Heart right ventricle (tissue), 16 donors: ENCODE data around the gene STX2. TPM values are rescaled to one million over a fixed set of nuclear protein-coding genes. Genes with fewer than 3 reads are reported as not detected.

Experiments used
- ATAC-seq, 8 donors: fragments of 200-7000 bp; cut with Tn5 transposase; one replicate each; pipeline ENCODE4 v1.9.1; 2020; ENCODE audit warnings: mild to moderate bottlenecking in 8 of 8, moderate library complexity in 8 of 8, moderate number of reproducible peaks in 1 of 8
- DNase-seq, 2 donors: peaks; one replicate each; pipeline ENCODE4 v3.0.0-alpha.2; 2020
- H3K27ac ChIP-seq, 10 donors: fragments of 200-600 bp; sonication (generic) in 2 of 10; one replicate each; pipeline versions ENCODE4 v1.5.0 to v1.8.0; 2020 to 2022; ENCODE audit warnings: mild to moderate bottlenecking in 3 of 10
- H3K27me3 ChIP-seq, 7 donors: fragments of 200-600 bp; one replicate each; pipeline ENCODE4 v1.8.0; 2021 to 2022; ENCODE audit warnings: mild to moderate bottlenecking in 2 of 7
- H3K36me3 ChIP-seq, 9 donors: fragments of 200-600 bp; sonication (generic) in 1 of 9; one replicate each; pipeline versions ENCODE4 v1.5.0 to v1.8.0; 2020 to 2022; ENCODE audit warnings: mild to moderate bottlenecking in 2 of 9
- H3K4me1 ChIP-seq, 9 donors: fragments of 200-600 bp; sonication (generic) in 1 of 9; one replicate each; pipeline versions ENCODE4 v1.5.0 to v1.8.0; 2020 to 2022; ENCODE audit warnings: mild to moderate bottlenecking in 4 of 9
- H3K4me3 ChIP-seq, 10 donors: fragments of 200-600 bp; sonication (generic) in 2 of 10; one replicate each; pipeline versions ENCODE4 v1.5.0 to v1.8.0; 2020 to 2022; ENCODE audit warnings: mild to moderate bottlenecking in 7 of 10, moderate library complexity in 2 of 10
- H3K9me3 ChIP-seq, 11 donors: fragments of 200-600 bp in 10 of 11; sonication (generic) in 2 of 11; one replicate each; pipeline versions ENCODE4 v1.5.0 to v1.8.0; 2013 to 2022; ENCODE audit warnings: mild to moderate bottlenecking in 2 of 11, control low read depth in 1 of 11, moderate library complexity in 1 of 11
- WGBS, 2 donors: extraction: QIAGEN DNeasy Blood & Tissue Kit; methylation state at CpG; one replicate each; pipeline ENCODE4 v1.1.7; 2013; ENCODE audit warnings: inconsistent platforms in 1 of 2; 5-methylcytosine and 5-hydroxymethylcytosine counted together
- intact Hi-C, 10 donors: fragments of 100-400 bp; cut with DNase I; formaldehyde crosslinking; loops; one replicate each; pipeline versions ENCODE4 v1.11.1 to v1.14.2; 2022
- polyA plus RNA-seq, 2 donors: library from polyadenylated mRNA; stranded (reverse); fragments of 200-250 nt; gene quantifications; one replicate each; pipeline ENCODE4 v1.2.3, GENCODE V29; 2013
- total RNA-seq, 10 donors: library from RNA; stranded (reverse); fragmentation: NEBNext Ultra II Directional in 3 of 10; extraction: Animal tissue kit (Norgen Biotek cat#: 25700) in 3 of 10; gene quantifications; one replicate each; pipeline versions ENCODE4 v1.2.1 to v1.2.4, GENCODE V29; 2021 to 2023
- TF ChIP-seq, protein P1 (sequence below), 9 donors: fragments of 200-600 bp; sonication (generic) in 2 of 9; IDR thresholded peaks; one replicate each; pipeline versions ENCODE4 v1.5.0 to v1.8.0; 2021 to 2022; ENCODE audit warnings: antibody characterized with exemption in 9 of 9, mild to moderate bottlenecking in 5 of 9, moderate library complexity in 1 of 9
- donor health status: Arrhythmogenic right ventricular cardiomyopathy.
- donor health status: ischemic (EF 13 %, LVEDD 7.1; RV severe dilation, severe dysfunction).
- donor health status: healthy with polysubstance abuse.
- donor health status: DM: no; HTN: yes; CAD: no.
- donor health status: DM: no; HTN: no; CAD: no.
- donor health status: ischemic (EF 25% LVEDD 6.9; RV normal size, moderate dysfunction).
- donor health status: ischemic (EF 25% LVEDD 5.7; RV mildly dilated, moderate dysfunction).
- donor health status: healthy.
- donor health status: DM: yes; HTN: yes; CAD: no.
- donor health status: Ischemic cardiomyopathy.
- donor health status: ischemic (EF 35%, LVEDD 5.7; RV mildly dilated, moderate dysfunction).
- donor health status: nonischemic (EF 11% LVEDD 7.7; RV severe dilation, severe dysfunction).
- donor health status: DM: yes; HTN: yes; CAD: no.
- donor health status: PGD.
- donor health status: ischemic (EF 29% LVEDD 5.4; RV normal size, mild dysfunction).
- donor health status: nonischemic (EF 23%, LVEDD 6.1; RV moderate dilation, normal function).

The STX2 gene
- total and polyA plus RNA-seq, 12 donors = 6.0 to 17.0 (median 11.6) TPM

DNA sequence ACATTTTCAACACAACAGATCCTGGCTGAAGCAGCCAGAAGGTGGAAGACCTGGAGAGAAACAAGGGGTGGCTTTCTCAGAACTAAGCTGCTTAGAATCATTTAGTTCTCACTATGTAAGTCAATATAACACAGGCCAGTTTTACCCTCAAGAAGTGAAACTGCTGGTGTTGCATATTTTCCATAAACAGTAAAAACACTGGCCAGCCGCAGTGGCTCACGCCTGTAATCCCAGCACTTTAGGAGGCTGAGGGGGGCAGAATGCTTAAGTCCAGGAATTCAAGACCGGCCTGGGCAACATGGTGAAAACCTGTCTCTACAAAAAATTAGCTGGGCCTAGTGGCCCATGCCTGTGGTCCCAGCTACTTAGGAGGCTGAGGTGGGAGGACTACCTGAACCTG, 11.6 kb downstream of the STX2 start:
- ATAC-seq = peak in 2 of 8 donors; percentile 54 to 58
- 94 to 97% methylated on average over 3 of the region's 3 CpGs for WGBS, 2 donors
- no peak for DNase-seq
- Histone ChIP-seq H3K4me3 (no peak overlapping the region), H3K9me3 (no peaks in the 10 kb centered on the region), H3K27me3 (no peaks in the 10 kb centered on the region), H3K27ac (peak overlapping the region in 1 of 10 donors; percentile 58), H3K36me3 (peaks cover 0 to 40% (median 7%) of the 10 kb centered on the region in 9 donors), H3K4me1 (peaks cover 0 to 7% (median 0%) of the 10 kb centered on the region in 9 donors)
- intact Hi-C loops = no loop called here
- TF ChIP-seq, protein P1, sequence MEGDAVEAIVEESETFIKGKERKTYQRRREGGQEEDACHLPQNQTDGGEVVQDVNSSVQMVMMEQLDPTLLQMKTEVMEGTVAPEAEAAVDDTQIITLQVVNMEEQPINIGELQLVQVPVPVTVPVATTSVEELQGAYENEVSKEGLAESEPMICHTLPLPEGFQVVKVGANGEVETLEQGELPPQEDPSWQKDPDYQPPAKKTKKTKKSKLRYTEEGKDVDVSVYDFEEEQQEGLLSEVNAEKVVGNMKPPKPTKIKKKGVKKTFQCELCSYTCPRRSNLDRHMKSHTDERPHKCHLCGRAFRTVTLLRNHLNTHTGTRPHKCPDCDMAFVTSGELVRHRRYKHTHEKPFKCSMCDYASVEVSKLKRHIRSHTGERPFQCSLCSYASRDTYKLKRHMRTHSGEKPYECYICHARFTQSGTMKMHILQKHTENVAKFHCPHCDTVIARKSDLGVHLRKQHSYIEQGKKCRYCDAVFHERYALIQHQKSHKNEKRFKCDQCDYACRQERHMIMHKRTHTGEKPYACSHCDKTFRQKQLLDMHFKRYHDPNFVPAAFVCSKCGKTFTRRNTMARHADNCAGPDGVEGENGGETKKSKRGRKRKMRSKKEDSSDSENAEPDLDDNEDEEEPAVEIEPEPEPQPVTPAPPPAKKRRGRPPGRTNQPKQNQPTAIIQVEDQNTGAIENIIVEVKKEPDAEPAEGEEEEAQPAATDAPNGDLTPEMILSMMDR (IDR thresholded peaks at IDR 0.05) = no peak

DNA sequence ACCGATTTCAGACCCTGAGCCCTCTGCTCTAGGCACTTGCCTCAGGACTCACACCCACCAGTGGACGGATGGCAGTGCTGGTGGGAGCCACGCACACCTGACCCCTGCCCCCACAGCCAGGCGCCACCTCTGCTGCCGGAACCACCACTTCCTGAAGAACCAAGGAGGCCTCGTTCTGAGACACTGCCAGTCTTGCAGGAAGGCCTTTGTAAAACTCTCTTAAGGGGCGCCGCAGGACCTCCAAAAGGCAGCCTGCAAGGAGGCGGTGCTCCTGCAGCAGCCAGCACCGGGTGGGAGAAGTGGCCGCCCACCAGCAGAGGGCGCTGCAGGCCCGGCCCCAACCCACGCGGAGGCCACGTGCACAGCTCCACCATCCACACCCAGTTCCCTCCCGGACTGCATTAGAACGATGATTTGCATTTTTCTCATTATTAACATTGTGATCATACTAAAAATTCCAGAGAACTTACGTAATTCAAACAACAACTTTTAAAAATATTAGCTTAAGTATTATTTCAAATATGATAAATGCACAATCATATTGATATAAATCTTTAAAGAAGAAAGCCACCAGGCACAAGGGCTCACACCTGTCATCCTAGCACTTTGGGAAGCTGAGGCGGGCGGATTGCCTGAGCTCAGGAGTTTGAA, 12.8 kb downstream of the STX2 start:
- peak in 1 of 2 donors; percentile 52 for DNase-seq
- H3K9me3 ChIP-seq = no peaks in the 10 kb centered on the region
- 74 to 78% methylated on average over 21 of the region's 21 CpGs for WGBS, 2 donors
- peaks cover 0 to 52% (median 9%) of the 10 kb centered on the region in 9 donors for H3K36me3 ChIP-seq
- intact Hi-C loops = no loop called here
- peak in 6 of 8 donors; percentile 47 to 78 (median 61) for ATAC-seq
- H3K27me3 ChIP-seq = no peaks in the 10 kb centered on the region
- peaks cover 0 to 7% (median 0%) of the 10 kb centered on the region in 9 donors for H3K4me1 ChIP-seq
- H3K4me3 ChIP-seq = no peak overlapping the region
- TF ChIP-seq, protein P1 (IDR thresholded peaks at IDR 0.05) = peak; percentile 24 to 80 (median 53)
- H3K27ac ChIP-seq = no peak overlapping the region

DNA sequence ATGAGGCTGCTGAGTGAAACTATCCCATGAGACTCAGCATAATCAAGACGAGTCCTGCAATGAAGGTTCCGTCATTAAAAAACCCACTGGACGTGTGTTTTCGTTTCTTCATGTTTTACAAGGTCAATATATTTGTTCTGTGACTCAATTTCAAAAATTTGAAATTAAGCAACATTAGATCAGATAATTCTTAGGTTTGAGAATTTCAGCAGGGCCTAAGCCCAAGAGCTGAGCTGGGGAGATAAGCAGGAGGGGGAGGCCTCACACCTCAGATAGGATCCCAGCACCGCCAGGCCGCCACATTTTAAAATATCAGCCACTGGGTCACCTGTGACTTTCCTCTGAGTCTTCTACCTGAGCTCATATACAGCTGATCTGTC, 13.3 kb downstream of the STX2 start:
- Histone ChIP-seq H3K9me3 (no peaks in the 10 kb centered on the region), H3K27ac (no peak overlapping the region), H3K27me3 (no peaks in the 10 kb centered on the region), H3K4me1 (peaks cover 0 to 7% (median 0%) of the 10 kb centered on the region in 9 donors), H3K4me3 (no peak overlapping the region), H3K36me3 (peaks cover 0 to 57% (median 14%) of the 10 kb centered on the region in 9 donors)
- DNase-seq = no peak
- ATAC-seq = no peak
- WGBS, 2 donors = 86 to 87% methylated on average over 6 of the region's 6 CpGs
- TF ChIP-seq, protein P1 (IDR thresholded peaks at IDR 0.05) = no peak
- intact Hi-C loops = no loop called here

DNA sequence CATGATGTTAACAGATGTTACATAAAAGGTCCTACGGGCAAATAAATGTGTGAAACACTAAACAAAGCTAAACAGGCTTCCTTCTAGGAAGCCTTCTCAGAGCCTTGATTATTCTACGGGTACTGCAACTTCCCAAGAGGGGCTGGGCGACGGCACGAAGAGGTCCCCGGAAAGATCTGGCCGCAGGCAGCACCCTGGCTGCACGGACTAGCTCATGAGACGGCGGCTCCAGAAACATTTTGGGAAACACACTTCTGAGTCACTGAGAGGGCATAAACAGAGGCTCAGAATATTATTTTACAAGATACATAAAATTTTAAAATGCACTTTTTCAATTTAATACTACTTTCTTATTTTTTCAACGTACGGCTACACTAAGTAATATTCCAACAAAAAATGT, 19.4 kb downstream of the STX2 start:
- Histone ChIP-seq H3K27ac (no peak overlapping the region), H3K4me3 (no peak overlapping the region), H3K9me3 (no peaks in the 10 kb centered on the region), H3K27me3 (no peaks in the 10 kb centered on the region), H3K36me3 (peaks cover 0 to 59% (median 14%) of the 10 kb centered on the region in 9 donors), H3K4me1 (peaks cover 0 to 12% (median 7%) of the 10 kb centered on the region in 9 donors)
- no peak for ATAC-seq
- intact Hi-C loops = loop anchor here in 3 of 10 donors (5.0 kb wide), 1 partner anchor 57 kb away; no protein-coding TSS in a partner anchor
- no peak for DNase-seq
- 91 to 93% methylated on average over 12 of the region's 12 CpGs for WGBS, 2 donors
- TF ChIP-seq, protein P1 (IDR thresholded peaks at IDR 0.05) = no peak
